HG02588 (cell line): ENCODE results near the gene TMOD3.
"Not testable (repeated sequence)": the region's sequence is repeated elsewhere in the genome, so short reads cannot be mapped to it uniquely, and the experiment has no call there.

Source experiments
- ATAC-seq: cut with Tn5 transposase; IDR thresholded peaks from one replicate; pipeline ENCODE4 v1.9.1; 2021; ENCODE audit warnings: mild to moderate bottlenecking, moderate library complexity; ENCODE audit not compliant: unreplicated experiment

The TMOD3 gene

GRCh38 chr15:51829376-51830275 is at the start of gene TMOD3:
TSS of gene TMOD3 (plus strand) at chr15:51829653. CDS start at chr15:51862885, 33,232 bp downstream.
- ATAC-seq: peak; percentile 88

- no peak for ATAC-seq
Measured at GRCh38 chr15:51780636-51781035, 48.8 kb upstream of the TMOD3 start.

- ATAC-seq: no peak
Measured at GRCh38 chr15:51781506-51781905, 47.9 kb upstream of the TMOD3 start.

GRCh38 chr15:51782357-51782896 is 47.0 kb upstream of the TMOD3 start:
- no peak for ATAC-seq

- ATAC-seq: no peak
Measured at GRCh38 chr15:51783967-51784366, 45.5 kb upstream of the TMOD3 start.

GRCh38 chr15:51787130-51787529 is 42.3 kb upstream of the TMOD3 start:
- ATAC-seq: not testable (repeated sequence)

GRCh38 chr15:51792474-51792873 is 37.0 kb upstream of the TMOD3 start:
- not testable (repeated sequence) for ATAC-seq

- no peak for ATAC-seq
Measured at GRCh38 chr15:51793521-51794305, 35.7 kb upstream of the TMOD3 start.

GRCh38 chr15:51796847-51797401 is 32.5 kb upstream of the TMOD3 start:
- ATAC-seq: no peak

- ATAC-seq: no peak
Measured at GRCh38 chr15:51798281-51798680, 31.2 kb upstream of the TMOD3 start.

GRCh38 chr15:51799282-51800252 is 29.9 kb upstream of the TMOD3 start:
- no peak for ATAC-seq

GRCh38 chr15:51801391-51801835 is 28.0 kb upstream of the TMOD3 start:
- no peak for ATAC-seq

- ATAC-seq: no peak
Measured at GRCh38 chr15:51802593-51802992, 26.9 kb upstream of the TMOD3 start.

GRCh38 chr15:51803965-51804364 is 25.5 kb upstream of the TMOD3 start:
- ATAC-seq: no peak

- no peak for ATAC-seq
Measured at GRCh38 chr15:51806123-51806522, 23.3 kb upstream of the TMOD3 start.

GRCh38 chr15:51809457-51809856 is 20.0 kb upstream of the TMOD3 start:
- no peak for ATAC-seq

GRCh38 chr15:51812598-51812997 is 16.9 kb upstream of the TMOD3 start:
- no peak for ATAC-seq

GRCh38 chr15:51814606-51815005 is 14.8 kb upstream of the TMOD3 start:
- ATAC-seq: no peak

GRCh38 chr15:51816611-51817010 is 12.8 kb upstream of the TMOD3 start:
- ATAC-seq: no peak

- ATAC-seq: no peak
Measured at GRCh38 chr15:51818150-51818549, 11.3 kb upstream of the TMOD3 start.
